GM13976 (cell line): ENCODE results near the gene CHPF.

Experiments used
- DNase-seq: peaks from one replicate; pipeline ENCODE4 v3.0.0; 2012; ENCODE audit warnings: low spot score
- CTCF ChIP-seq: IDR thresholded peaks from 2 replicates; pipeline ENCODE4 v1.5.1; 2012; ENCODE audit warnings: borderline replicate concordance, mild to moderate bottlenecking; ENCODE audit not compliant: insufficient read depth; ENCODE audit errors: extremely low read depth, missing control alignments, control extremely low read depth
- in situ Hi-C: fragments of 300-500 bp; cut with MboI; formaldehyde crosslinking; loops from one replicate; pipeline ENCODE4 v1.12.0; 2022; ENCODE audit warnings: low sequenced_read_pairs, mixed read lengths, inconsistent platforms; ENCODE audit not compliant: unreplicated experiment

Gene CHPF

GRCh38 chr2:219567131-219567530 lies 23.5 kb upstream of the CHPF start:
- in situ Hi-C loops, result no loop called here
- no peak for TF ChIP-seq CTCF
- DNase-seq, result no peak

DNA sequence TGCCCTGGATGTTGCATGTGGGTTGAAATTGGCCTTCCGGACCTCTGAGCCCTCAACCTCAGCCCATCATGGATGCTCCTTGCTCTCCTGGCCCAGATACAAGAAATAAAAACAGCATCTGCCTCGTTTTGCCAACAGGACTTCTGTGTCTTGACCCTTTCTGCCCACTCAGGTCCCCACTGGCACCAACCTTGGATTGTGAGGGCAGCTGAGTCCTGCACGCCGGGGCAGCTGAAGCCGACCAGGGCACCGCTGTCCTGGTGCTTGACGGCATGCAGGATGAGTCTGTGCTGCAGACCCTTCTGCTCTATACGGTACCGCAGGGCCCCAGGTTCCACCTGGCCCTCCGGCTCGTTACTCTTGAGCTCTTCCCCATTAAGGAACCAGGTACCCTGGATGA lies 23.0 kb upstream of the CHPF start:
- TF ChIP-seq CTCF, result no peak
- in situ Hi-C loops, result no loop called here
- no peak for DNase-seq

- TF ChIP-seq CTCF, result no peak
- DNase-seq, result no peak
- in situ Hi-C loops, result no loop called here
These were observed 21.8 kb upstream of the CHPF start for GRCh38 chr2:219565130-219566080.

GRCh38 chr2:219563271-219563928 lies 19.8 kb upstream of the CHPF start:
- TF ChIP-seq CTCF, result no peak
- in situ Hi-C loops, result no loop called here
- DNase-seq, result no peak

- no peak for DNase-seq
- in situ Hi-C loops, result no loop called here
- TF ChIP-seq CTCF, result no peak
These were observed 18.7 kb upstream of the CHPF start for GRCh38 chr2:219562049-219563020.
